Sigmoid colon (tissue), 4 donors: ENCODE results near the gene PTPRA.

Source experiments
- EP300 ChIP-seq, 4 donors: sonication (generic); formaldehyde crosslinking; IDR thresholded peaks; one replicate each; pipeline ENCODE4 v1.6.1; 2017; ENCODE audit warnings: antibody characterized with exemption in 4 of 4
- POLR2A ChIP-seq, 2 donors: fragments of 450-650 bp; IDR thresholded peaks; one replicate each; pipeline ENCODE4 v1.6.1; 2016; ENCODE audit warnings: antibody characterized with exemption in 2 of 2, mild to moderate bottlenecking in 2 of 2, moderate library complexity in 2 of 2
- TF ChIP-seq, protein P1 (sequence below), 4 experiments: fragments of 450-650 bp in 3 of 4; fragments of 200-600 bp in 1 of 4; IDR thresholded peaks; one replicate each; pipeline ENCODE4 v1.5.1; 2016 to 2019; ENCODE audit warnings: antibody characterized with exemption in 4 of 4, mild to moderate bottlenecking in 3 of 4, moderate library complexity in 2 of 4

DNA sequence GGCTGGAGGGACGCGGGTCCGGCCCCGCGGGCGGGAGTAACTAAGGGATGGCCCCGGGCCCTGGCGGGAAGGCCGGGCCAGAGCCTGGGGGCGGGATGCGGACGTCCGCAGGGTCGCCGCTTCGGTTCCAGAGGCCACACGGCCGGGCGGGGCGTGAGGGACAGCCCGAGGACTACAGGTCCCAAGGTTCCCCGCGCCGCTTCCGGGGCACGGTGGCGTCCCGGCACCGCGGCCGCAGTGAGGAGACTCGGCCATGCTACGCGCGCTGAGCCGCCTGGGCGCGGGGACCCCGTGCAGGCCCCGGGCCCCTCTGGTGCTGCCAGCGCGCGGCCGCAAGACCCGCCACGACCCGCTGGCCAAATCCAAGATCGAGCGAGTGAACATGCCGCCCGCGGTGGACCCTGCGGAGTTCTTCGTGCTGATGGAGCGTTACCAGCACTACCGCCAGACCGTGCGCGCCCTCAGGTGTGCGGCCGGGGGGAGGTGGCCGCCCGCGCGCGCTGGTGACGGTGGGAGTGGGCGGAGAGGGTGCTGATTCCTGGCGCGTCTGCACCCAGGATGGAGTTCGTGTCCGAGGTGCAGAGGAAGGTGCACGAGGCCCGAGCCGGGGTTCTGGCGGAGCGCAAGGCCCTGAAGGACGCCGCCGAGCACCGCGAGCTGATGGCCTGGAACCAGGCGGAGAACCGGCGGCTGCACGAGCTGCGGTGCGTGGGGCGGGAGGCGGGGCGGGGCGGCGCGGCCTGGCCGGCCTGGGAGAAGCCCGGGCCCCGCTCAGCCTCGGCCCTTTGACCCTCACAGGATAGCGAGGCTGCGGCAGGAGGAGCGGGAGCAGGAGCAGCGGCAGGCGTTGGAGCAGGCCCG, 172.8 kb downstream of the PTPRA start, which contains the start of gene MRPS26:
- TF ChIP-seq EP300 (IDR thresholded peaks at IDR 0.05) (no peak), POLR2A (IDR thresholded peaks at IDR 0.05) (peak; percentile 34 to 41)
- TF ChIP-seq, protein P1, sequence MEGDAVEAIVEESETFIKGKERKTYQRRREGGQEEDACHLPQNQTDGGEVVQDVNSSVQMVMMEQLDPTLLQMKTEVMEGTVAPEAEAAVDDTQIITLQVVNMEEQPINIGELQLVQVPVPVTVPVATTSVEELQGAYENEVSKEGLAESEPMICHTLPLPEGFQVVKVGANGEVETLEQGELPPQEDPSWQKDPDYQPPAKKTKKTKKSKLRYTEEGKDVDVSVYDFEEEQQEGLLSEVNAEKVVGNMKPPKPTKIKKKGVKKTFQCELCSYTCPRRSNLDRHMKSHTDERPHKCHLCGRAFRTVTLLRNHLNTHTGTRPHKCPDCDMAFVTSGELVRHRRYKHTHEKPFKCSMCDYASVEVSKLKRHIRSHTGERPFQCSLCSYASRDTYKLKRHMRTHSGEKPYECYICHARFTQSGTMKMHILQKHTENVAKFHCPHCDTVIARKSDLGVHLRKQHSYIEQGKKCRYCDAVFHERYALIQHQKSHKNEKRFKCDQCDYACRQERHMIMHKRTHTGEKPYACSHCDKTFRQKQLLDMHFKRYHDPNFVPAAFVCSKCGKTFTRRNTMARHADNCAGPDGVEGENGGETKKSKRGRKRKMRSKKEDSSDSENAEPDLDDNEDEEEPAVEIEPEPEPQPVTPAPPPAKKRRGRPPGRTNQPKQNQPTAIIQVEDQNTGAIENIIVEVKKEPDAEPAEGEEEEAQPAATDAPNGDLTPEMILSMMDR (IDR thresholded peaks at IDR 0.05), result no peak
